ENCODE measurements around the gene AOPEP.

AOPEP gene

GRCh38 chr9:94757158-94757557, 30.7 kb downstream of the AOPEP start:
- Histone ChIP-seq H3K4me3 (ENCODE audit: low read depth, low read length, poor library complexity, severe bottlenecking) (no peak overlapping the region), H3K9me3 (ENCODE audit: low read length) (no peaks in the 10 kb centered on the region), H3K9ac (ENCODE audit: low read length) (no peak overlapping the region), H3K79me2 (ENCODE audit: insufficient read depth, low read length) (no peaks in the 10 kb centered on the region), H2AFZ (ENCODE audit: low read length) (no peak overlapping the region), H3K36me3 (ENCODE audit: insufficient read depth, low read length) (peaks cover 21% of the 10 kb centered on the region; the same call in 1 of the 2 replicates), H3K4me2 (ENCODE audit: low read length) (no peak overlapping the region), H3K27ac (ENCODE audit: low read depth, low read length, poor library complexity, severe bottlenecking) (no peak overlapping the region), H3K9me2 (ENCODE audit: low read depth, low read length) (no peaks in the 10 kb centered on the region), H3K27me3 (ENCODE audit: insufficient read depth, low read length) (no peaks in the 10 kb centered on the region), H4K20me1 (ENCODE audit: insufficient read depth, low read length) (no peaks in the 10 kb centered on the region), H3K4me1 (ENCODE audit: insufficient read depth, low read length, severe bottlenecking) (peaks cover 9% of the 10 kb centered on the region), H3F3A (ENCODE audit: insufficient read depth, low read length) (no peaks in the 10 kb centered on the region)
- TF ChIP-seq CTCF (IDR thresholded peaks at IDR 0.05; ENCODE audit: low read length) (no peak), EZH2 (IDR thresholded peaks at IDR 0.05; ENCODE audit: borderline replicate concordance, low read length) (no peak)

GRCh38 chr9:94758031-94758430, 31.5 kb downstream of the AOPEP start:
- no peak overlapping the region for H3K27ac ChIP-seq (ENCODE audit: low read depth, low read length, poor library complexity, severe bottlenecking)
- no peak overlapping the region for H2AFZ ChIP-seq (ENCODE audit: low read length)
- peaks cover 21% of the 10 kb centered on the region; the same call in 1 of the 2 replicates for H3K36me3 ChIP-seq (ENCODE audit: insufficient read depth, low read length)
- H4K20me1 ChIP-seq (ENCODE audit: insufficient read depth, low read length), result no peaks in the 10 kb centered on the region
- no peaks in the 10 kb centered on the region for H3F3A ChIP-seq (ENCODE audit: insufficient read depth, low read length)
- H3K9ac ChIP-seq (ENCODE audit: low read length), result no peak overlapping the region
- no peak overlapping the region for H3K4me3 ChIP-seq (ENCODE audit: low read depth, low read length, poor library complexity, severe bottlenecking)
- TF ChIP-seq EZH2 (IDR thresholded peaks at IDR 0.05; ENCODE audit: borderline replicate concordance, low read length) (no peak), CTCF (IDR thresholded peaks at IDR 0.05; ENCODE audit: low read length) (no peak)
- H3K9me2 ChIP-seq (ENCODE audit: low read depth, low read length), result no peaks in the 10 kb centered on the region
- H3K27me3 ChIP-seq (ENCODE audit: insufficient read depth, low read length), result no peaks in the 10 kb centered on the region
- H3K4me2 ChIP-seq (ENCODE audit: low read length), result no peak overlapping the region
- peaks cover 7% of the 10 kb centered on the region; the same call in 1 of the 2 replicates for H3K79me2 ChIP-seq (ENCODE audit: insufficient read depth, low read length)
- no peaks in the 10 kb centered on the region for H3K9me3 ChIP-seq (ENCODE audit: low read length)
- H3K4me1 ChIP-seq (ENCODE audit: insufficient read depth, low read length, severe bottlenecking), result peaks cover 9% of the 10 kb centered on the region

GRCh38 chr9:94758880-94759279, 32.4 kb downstream of the AOPEP start:
- H4K20me1 ChIP-seq (ENCODE audit: insufficient read depth, low read length), result no peaks in the 10 kb centered on the region

More at GRCh38 chr9:94758880-94759279, 32.4 kb downstream of the AOPEP start:
- Histone ChIP-seq H3K4me1 (ENCODE audit: insufficient read depth, low read length, severe bottlenecking) (peaks cover 9% of the 10 kb centered on the region), H3K4me3 (ENCODE audit: low read depth, low read length, poor library complexity, severe bottlenecking) (no peak overlapping the region), H2AFZ (ENCODE audit: low read length) (no peak overlapping the region), H3F3A (ENCODE audit: insufficient read depth, low read length) (no peaks in the 10 kb centered on the region), H3K36me3 (ENCODE audit: insufficient read depth, low read length) (peaks cover 21% of the 10 kb centered on the region; the same call in 1 of the 2 replicates), H3K9ac (ENCODE audit: low read length) (no peak overlapping the region), H3K9me3 (ENCODE audit: low read length) (no peaks in the 10 kb centered on the region), H3K4me2 (ENCODE audit: low read length) (no peak overlapping the region), H3K9me2 (ENCODE audit: low read depth, low read length) (no peaks in the 10 kb centered on the region), H3K27me3 (ENCODE audit: insufficient read depth, low read length) (no peaks in the 10 kb centered on the region), H3K79me2 (ENCODE audit: insufficient read depth, low read length) (peaks cover 7% of the 10 kb centered on the region; the same call in 1 of the 2 replicates), H3K27ac (ENCODE audit: low read depth, low read length, poor library complexity, severe bottlenecking) (no peak overlapping the region)
- TF ChIP-seq CTCF (IDR thresholded peaks at IDR 0.05; ENCODE audit: low read length) (no peak), EZH2 (IDR thresholded peaks at IDR 0.05; ENCODE audit: borderline replicate concordance, low read length) (no peak)

Data from OCI-LY1 (cell line).